NCI-H187 (cell line): Measurements from ENCODE around the gene TUBGCP3.

Experiments used
- DNase-seq, 2 experiments: peaks; one replicate each; lab custom pipeline; 2025; lab: John Stamatoyannopoulos, UW

Gene TUBGCP3

GRCh38 chr13:112477070-112477619, 110.8 kb downstream of the TUBGCP3 start:
- no peak for DNase-seq

- no peak for DNase-seq
Observed at GRCh38 chr13:112475889-112476288, 112.1 kb downstream of the TUBGCP3 start.

GRCh38 chr13:112474869-112475268, 113.1 kb downstream of the TUBGCP3 start:
- DNase-seq: no peak

- DNase-seq: no peak
Observed at GRCh38 chr13:112473818-112474217, 114.1 kb downstream of the TUBGCP3 start.

- DNase-seq: no peak
Observed at GRCh38 chr13:112469071-112469745, 118.7 kb downstream of the TUBGCP3 start.

GRCh38 chr13:112468069-112468468, 119.9 kb downstream of the TUBGCP3 start:
- no peak for DNase-seq

- no peak for DNase-seq
Observed at GRCh38 chr13:112467236-112467635, 120.7 kb downstream of the TUBGCP3 start.

GRCh38 chr13:112466132-112467058, 121.6 kb downstream of the TUBGCP3 start:
- DNase-seq: no peak

- no peak for DNase-seq
Observed at GRCh38 chr13:112465251-112466131, 122.5 kb downstream of the TUBGCP3 start.

- DNase-seq: no peak
Observed at GRCh38 chr13:112464720-112465119, 123.2 kb downstream of the TUBGCP3 start.

- no peak for DNase-seq
Observed at GRCh38 chr13:112462408-112462807, 125.5 kb downstream of the TUBGCP3 start.

GRCh38 chr13:112457485-112457884, 130.5 kb downstream of the TUBGCP3 start:
- no peak for DNase-seq

- DNase-seq: no peak
Observed at GRCh38 chr13:112457081-112457480, 130.9 kb downstream of the TUBGCP3 start.

- DNase-seq: no peak
Observed at GRCh38 chr13:112456138-112457056, 131.6 kb downstream of the TUBGCP3 start.

GRCh38 chr13:112455476-112456059, 132.4 kb downstream of the TUBGCP3 start:
- no peak for DNase-seq

GRCh38 chr13:112454648-112455334, 133.2 kb downstream of the TUBGCP3 start:
- DNase-seq: no peak

- DNase-seq: no peak
Observed at GRCh38 chr13:112453874-112454647, 133.9 kb downstream of the TUBGCP3 start.

- DNase-seq: no peak
Observed at GRCh38 chr13:112453207-112453829, 134.6 kb downstream of the TUBGCP3 start.
